RCC 7860 (cell line): ENCODE results near the gene SLIT3.

Experiments
- DNase-seq: peaks from one replicate; pipeline ENCODE4 v3.0.0-alpha.2; 2015; ENCODE audit warnings: low spot score
- FAIRE-seq: peaks from 2 replicates; lab custom pipeline; 2012; peaks lifted over from hg19 to GRCh38; lab: Jason Lieb, UNC

SLIT3 gene

DNA sequence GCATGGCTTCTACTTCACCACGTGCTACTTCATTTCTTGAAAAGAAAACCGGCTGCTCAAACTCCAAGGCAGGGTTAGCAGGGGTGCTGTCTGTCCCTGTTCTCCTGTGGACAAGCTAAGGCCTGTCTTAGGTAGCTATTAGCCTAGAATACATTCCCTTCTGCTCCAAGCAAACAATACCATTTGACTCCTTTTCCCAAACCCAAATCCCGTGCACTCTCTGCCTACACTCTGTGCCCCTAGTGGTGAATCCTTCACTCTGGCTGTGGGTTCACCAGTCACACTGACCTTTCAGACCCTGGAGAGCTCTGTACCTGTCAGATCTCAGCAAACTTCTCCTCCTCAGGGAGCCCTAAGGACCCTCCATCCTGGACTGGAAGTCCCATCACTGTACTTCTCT lies 211.6 kb downstream of the SLIT3 start:
- DNase-seq (no peak), FAIRE-seq (no peak)

DNA sequence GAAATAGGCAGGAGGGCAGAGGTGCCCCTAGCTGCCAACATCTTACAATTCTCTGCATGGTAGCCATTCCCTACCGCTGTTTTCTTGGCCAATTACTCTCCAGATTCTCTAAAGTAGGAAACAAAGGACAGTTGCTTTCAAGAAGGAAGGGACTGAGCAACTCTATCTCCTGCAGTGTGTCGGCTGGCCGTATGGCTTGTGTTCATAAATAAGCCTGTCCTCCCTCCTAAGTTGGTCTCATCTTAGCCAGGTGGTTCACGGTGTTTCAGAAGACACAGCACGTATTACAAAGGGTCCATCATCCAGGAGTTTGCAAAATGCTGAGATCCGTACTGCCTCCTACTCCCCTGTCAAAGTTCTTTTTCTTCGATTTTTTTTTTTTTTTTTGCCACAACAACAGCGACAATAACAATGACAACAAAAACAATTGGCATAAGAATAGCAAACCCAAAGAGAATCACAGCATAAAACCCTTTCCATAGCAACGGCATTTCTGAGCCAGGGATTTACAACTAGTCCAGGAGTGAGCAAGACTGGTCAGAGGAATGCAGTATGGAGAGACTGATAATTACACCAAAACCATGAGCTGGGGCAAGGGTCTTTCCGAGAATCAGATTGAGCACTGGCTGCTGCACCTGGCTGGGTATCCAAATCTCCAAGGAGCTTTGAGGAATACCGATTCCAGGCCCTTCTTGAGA lies 212.8 kb downstream of the SLIT3 start:
- no peak for DNase-seq
- FAIRE-seq = no peak

DNA sequence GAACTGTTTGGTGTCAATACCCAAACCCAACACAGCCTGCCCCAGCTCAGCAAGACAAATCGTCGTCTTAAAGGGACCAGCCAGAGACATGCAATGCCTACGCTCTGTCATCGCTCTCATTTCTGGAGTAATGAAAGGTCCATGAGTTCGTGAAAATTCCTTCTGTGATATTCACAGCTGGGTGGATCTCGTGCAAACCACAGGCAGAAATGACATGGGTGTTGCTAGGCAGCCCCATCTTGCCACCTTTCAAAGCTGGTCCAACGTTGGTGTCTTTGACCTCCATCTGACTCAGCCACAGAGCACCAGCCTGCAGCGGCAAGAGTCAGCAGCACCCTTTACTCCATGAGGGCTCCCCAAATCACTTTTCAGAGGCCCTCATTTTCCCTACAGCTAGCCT lies 215.3 kb downstream of the SLIT3 start:
- FAIRE-seq (no peak), DNase-seq (no peak)

GRCh38 chr5:169085212-169085611 lies 215.7 kb downstream of the SLIT3 start:
- DNase-seq = no peak
- FAIRE-seq = no peak

DNA sequence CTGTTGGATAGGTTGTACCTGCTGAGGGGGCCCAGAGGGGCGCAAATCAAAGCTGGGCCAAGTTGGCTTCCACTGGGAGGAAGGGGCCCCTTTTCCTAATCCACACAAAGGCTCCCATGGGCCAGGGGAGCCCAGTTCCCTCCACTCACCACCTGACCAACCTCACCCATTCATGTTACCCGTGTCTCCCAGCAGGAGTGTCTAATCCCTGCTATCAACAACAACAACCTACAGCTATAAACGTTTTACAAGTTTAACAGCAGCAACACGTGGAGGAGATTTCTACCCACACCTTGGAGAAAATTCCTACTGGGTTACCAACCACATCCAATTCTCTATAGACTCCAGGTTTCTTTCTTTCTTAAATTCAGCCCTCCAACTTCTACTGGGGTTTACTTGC lies 216.2 kb downstream of the SLIT3 start:
- no peak for DNase-seq
- no peak for FAIRE-seq

DNA sequence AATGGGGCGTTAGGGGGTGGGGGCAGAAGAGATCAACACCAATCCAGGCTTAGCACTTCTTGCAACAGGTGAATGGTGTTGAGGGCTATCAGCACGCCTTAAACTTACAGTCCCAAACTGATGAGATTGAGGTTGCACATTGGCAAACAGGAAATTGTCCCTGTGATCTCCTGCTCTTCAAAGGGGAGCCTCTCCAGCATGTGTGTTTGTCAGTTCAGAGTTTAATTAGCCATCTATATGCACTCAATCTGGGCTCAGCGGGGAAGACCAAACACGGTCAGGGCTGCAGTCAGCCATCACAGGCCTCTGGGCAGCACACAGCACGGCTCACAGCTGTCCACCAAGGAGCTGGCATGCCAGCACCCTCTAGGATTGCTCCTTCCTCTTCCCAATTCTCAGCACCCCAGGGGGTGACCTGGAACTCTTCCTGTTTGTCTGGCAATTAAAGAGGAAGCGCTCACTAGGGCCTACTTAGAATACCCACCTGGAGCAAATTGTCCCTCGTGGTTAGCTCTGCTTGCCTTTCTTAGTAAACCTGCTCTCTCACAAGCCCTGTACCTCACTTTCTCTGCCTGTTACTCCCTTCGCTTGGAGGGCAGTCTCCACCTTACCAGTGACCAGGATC lies 217.4 kb downstream of the SLIT3 start:
- no peak for FAIRE-seq
- DNase-seq = no peak

GRCh38 chr5:169081000-169081724 lies 219.8 kb downstream of the SLIT3 start:
- no peak for FAIRE-seq

DNA sequence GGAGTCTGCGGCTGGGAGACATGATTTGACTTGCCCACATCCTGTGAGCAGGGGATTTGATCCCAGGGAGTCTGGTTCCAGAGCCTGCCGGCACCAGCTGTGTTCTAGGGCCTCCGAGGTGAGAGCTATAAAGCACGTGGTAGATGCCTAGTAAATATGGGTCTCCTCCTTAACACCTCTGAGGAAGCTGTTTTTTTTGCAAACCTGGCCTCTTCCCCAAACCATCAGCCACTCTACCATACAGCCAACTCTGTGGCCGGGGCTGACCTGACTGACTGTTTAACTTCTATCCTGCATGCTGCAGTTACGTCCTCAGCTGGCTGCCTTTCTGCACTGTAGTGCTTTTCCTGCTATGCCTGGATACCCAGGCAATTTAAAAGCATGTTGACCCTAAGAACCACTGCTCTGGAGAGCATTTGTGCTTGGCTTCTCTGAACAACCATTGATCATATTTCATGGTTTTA lies 220.5 kb downstream of the SLIT3 start:
- FAIRE-seq (no peak), DNase-seq (no peak)

More at GRCh38 chr5:169081000-169081724, 219.8 kb downstream of the SLIT3 start:
- no peak for DNase-seq

DNA sequence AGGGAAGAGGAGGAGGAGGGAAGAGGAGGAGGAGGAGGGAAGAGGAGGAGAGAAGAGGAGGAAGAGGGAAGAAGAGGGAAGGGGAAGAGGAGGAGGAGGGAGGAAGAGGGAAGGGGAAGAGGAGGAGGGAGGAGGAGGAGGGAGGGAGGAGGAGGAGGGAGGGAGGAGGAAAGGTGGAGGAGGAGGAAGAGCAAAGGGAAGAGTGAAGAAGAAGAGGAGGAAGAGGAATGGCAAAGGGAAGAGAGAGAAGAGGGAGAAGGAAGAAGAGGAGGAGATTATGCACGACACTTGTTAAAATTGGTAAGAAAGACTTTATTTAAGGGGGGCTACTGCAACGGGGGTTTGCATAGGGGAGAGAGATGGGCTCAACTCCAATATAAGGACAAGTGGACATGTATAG lies 221.2 kb downstream of the SLIT3 start:
- DNase-seq (no peak), FAIRE-seq (no peak)

- DNase-seq (no peak), FAIRE-seq (no peak)
Observed at GRCh38 chr5:169074839-169075238, 226.1 kb downstream of the SLIT3 start.

- FAIRE-seq (no peak), DNase-seq (no peak)
Observed at GRCh38 chr5:169072233-169072632, 228.7 kb downstream of the SLIT3 start.

- DNase-seq = no peak
- FAIRE-seq = no peak
Observed at GRCh38 chr5:169070413-169070812, 230.5 kb downstream of the SLIT3 start.

- DNase-seq = no peak
- no peak for FAIRE-seq
Observed at GRCh38 chr5:169067751-169068173, 233.2 kb downstream of the SLIT3 start.

DNA sequence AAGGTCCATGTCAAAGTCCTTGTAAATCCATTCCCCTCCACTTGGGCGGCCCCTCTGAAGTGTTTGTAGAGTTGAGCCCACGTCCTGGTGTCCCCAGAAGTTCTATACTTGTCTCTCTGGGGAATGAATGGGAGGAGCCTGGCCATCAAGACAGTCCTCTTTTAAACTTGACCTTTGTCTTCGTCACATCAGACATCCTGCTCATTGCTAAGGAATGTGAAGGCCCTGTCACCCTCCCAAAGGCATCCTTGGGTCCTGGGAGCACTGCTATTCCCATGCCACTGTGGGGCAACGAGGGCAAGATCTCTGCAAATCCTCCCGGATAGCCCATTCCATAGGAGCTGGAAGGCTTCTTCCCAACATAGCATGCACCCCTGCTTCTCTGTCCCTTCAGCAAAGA lies 235.5 kb downstream of the SLIT3 start:
- DNase-seq (peak; percentile 59), FAIRE-seq (no peak)

DNA sequence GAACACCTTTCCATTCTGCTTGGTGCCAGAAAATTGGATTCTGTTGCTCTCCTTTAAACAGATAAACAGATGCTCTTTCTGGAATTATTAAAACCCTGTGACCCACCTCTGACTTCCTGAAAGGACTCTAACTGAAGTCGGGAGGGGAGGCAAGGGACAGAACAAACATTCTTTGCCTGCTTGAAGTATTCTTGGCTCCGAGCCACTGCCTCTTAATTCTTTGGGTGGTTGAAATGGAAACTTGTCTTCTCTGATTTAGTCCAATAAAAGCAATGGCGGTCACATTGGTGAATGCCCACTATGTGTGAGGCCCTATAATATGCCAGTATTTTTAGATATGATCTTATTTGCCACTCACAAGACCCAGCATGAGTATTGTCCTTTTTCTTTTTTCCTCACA lies 236.8 kb downstream of the SLIT3 start:
- DNase-seq (peak; percentile 66), FAIRE-seq (peak; percentile 84)

- FAIRE-seq (no peak), DNase-seq (no peak)
Observed at GRCh38 chr5:169063316-169063953, 237.5 kb downstream of the SLIT3 start.

DNA sequence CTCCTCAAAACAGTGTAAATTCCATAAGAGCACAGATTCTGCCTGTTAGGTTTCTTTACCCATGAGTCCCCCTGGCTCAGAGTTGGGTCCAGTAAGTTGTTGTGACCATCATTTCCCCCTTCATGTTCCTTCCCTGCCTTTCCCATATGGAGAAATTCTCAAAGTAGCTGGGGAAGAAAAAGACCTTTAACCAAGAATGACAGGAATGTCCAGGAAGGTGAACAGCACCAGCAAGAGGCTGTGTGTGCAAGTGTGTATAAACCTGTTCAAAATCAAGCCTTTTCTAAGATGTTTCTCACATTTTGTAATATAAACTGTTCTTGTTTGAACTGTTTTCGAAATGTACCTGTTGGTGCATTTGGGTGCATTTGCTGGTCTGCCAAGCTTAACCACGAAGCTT lies 238.2 kb downstream of the SLIT3 start:
- FAIRE-seq (no peak), DNase-seq (no peak)

DNA sequence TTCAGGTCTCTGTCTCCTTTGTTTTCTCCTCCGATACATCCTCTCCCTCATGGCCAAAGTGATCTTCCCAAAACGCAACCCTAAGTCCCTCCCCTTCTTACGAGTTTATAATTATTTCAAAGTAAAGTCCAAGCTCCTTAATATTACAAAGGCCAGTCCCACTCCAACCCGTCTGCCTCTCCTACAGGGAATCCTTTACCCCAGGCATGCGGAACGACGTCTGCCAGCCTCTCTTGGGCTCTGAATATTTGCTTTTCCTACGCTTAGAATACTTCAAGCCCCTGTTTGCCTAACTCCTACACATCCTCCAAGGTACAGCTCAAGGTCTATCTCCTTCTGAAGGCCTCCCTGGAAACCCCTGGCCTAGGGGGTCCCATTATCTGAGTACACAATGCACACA lies 246.4 kb downstream of the SLIT3 start:
- DNase-seq (no peak), FAIRE-seq (no peak)

DNA sequence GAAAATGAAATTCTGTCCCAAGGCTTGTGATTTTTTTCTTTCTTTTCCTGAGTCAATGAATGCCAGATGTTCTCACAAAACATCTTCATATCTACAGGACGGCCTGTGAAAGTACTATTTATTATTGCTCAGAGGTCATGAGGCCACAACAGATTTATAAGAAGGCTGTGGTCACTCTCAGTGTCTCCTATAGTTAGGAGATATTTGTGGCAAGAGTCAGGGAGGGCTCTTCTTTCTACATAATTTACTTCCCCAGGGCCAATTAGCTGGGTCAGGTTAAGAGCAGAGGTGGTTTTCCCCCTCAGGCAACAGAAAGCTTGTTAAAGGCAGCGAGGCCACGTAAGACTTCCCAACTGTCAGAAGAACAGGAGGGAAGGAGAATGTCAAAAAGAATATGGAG lies 248.7 kb downstream of the SLIT3 start:
- FAIRE-seq = no peak
- no peak for DNase-seq

DNA sequence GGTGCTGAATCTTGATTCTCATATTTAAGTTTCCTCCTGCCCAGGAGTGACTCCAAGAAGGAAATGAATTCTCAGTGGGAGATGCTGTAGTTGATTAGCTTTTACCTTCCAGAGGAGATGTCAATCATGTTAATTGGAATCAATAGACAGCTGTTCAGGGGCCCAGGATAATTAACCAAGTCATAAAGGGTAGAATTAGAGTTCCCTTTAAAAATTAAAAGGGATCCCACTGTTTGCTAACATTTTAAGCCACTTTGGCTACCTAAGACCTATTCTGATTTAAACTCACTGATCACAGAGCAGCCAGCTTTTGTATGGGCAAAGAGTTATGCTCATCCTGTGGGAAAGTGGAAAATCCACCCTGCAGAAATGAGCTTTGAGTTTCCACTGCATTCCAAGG lies 249.6 kb downstream of the SLIT3 start:
- no peak for DNase-seq
- no peak for FAIRE-seq

DNA sequence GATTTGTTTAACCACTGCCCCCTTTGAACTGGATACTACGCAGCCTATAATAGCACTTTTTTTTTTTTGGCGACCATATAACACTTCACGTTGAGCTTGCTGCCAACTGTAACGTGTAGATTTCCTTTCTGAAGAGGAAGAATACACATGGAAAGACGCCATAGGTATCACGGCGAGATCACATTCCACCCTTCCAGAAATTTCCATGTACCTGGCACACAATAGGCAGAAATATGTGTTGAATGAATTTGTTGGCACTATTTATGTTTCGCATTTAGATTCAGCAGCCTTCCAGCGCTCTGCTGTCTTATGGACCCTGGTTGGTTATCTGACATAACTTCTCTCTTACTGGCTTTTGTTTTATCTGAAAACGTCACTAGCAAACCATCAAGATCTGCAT lies 250.3 kb downstream of the SLIT3 start:
- FAIRE-seq (no peak), DNase-seq (no peak)
